Measurements from ENCODE around the gene CX3CL1. TPM values are rescaled to one million over a fixed set of nuclear protein-coding genes. Genes with fewer than 3 reads are reported as not detected.

Gene CX3CL1
- polyA plus RNA-seq, 1 donor (not counting 4 experiments of a cell fraction or from before 2014, with no cell fraction given) = 0.47 TPM

DNA sequence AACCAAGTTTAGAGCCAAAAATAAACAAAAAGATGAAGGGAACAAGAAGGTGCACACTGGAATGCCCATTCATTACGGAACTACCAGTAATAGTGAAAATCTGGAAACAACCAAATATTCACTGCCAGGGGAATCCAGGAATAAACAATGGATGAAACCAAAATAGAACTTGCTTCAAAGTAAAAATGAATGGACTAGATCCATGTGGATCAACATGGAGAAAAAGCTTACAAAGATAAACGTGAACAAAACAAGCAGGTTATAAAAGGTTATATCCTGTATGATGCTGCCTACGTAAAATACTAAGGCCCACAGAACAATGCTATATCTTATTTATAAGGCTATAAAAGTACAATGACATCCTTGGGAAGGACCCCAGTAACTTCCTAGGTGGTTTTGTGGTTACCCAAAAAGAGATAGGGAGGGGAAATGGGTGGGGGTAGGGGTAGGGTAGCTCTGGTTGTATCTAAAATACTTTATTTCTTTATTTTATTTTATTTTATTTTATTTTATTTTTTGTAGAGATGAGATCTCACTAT, 26.6 kb upstream of the CX3CL1 start:
- Histone ChIP-seq H3K4me3 (ENCODE audit: control insufficient read depth in 2 of 3, extremely low read depth in 1 of 3, insufficient read depth in 2 of 3, low read depth in 1 of 3, low read length in 3 of 3) (no peak overlapping the region), H4K20me1 (ENCODE audit: control insufficient read depth, extremely low read depth, insufficient read depth, low read length) (no peaks in the 10 kb centered on the region), H3K79me2 (ENCODE audit: control insufficient read depth, insufficient read depth, low read length) (no peaks in the 10 kb centered on the region), H3K4me1 (ENCODE audit: control insufficient read depth, extremely low read depth, insufficient read depth, low read length) (peaks cover 19% of the 10 kb centered on the region), H3K9me3 (ENCODE audit: control insufficient read depth, low read depth, low read length) (no peaks in the 10 kb centered on the region), H3K27ac (ENCODE audit: control insufficient read depth, insufficient read depth, low read length) (no peak overlapping the region), H3K4me2 (ENCODE audit: control insufficient read depth, extremely low read depth, insufficient read depth, low read depth, low read length) (no peak overlapping the region), H2AFZ (ENCODE audit: control insufficient read depth, low read length) (no peak overlapping the region), H3K36me3 (ENCODE audit: control insufficient read depth in 2 of 2, extremely low read depth in 1 of 2, insufficient read depth in 2 of 2, low read length in 2 of 2) (no peaks in the 10 kb centered on the region), H3K9me1 (ENCODE audit: control insufficient read depth, extremely low read depth, insufficient read depth, low read length) (no peaks in the 10 kb centered on the region), H3K27me3 (ENCODE audit: control insufficient read depth, extremely low read depth, insufficient read depth, low read length) (peaks cover 5% of the 10 kb centered on the region), H3K9ac (ENCODE audit: control insufficient read depth, extremely low read depth, insufficient read depth, low read length) (no peak overlapping the region)
- dilution Hi-C loops (cut with MboI; ENCODE audit: extremely low pct_ligation_motif_present, low sequenced_read_pairs) = loop anchor here (10.0 kb wide), 1 partner anchor 69 kb away; no protein-coding TSS in a partner anchor
- DNase-seq (ENCODE audit: low read depth, low spot score) (no peak), FAIRE-seq (no peak)
- TF ChIP-seq EZH2 (IDR thresholded peaks at IDR 0.05; ENCODE audit: low read length) = no peak
- TF ChIP-seq, protein P1, sequence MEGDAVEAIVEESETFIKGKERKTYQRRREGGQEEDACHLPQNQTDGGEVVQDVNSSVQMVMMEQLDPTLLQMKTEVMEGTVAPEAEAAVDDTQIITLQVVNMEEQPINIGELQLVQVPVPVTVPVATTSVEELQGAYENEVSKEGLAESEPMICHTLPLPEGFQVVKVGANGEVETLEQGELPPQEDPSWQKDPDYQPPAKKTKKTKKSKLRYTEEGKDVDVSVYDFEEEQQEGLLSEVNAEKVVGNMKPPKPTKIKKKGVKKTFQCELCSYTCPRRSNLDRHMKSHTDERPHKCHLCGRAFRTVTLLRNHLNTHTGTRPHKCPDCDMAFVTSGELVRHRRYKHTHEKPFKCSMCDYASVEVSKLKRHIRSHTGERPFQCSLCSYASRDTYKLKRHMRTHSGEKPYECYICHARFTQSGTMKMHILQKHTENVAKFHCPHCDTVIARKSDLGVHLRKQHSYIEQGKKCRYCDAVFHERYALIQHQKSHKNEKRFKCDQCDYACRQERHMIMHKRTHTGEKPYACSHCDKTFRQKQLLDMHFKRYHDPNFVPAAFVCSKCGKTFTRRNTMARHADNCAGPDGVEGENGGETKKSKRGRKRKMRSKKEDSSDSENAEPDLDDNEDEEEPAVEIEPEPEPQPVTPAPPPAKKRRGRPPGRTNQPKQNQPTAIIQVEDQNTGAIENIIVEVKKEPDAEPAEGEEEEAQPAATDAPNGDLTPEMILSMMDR (optimal IDR thresholded peaks at IDR 0.05 in 1 of 3, IDR thresholded peaks at IDR 0.05 in 1 of 3, conservative IDR thresholded peaks at IDR 0.05 in 1 of 3; ENCODE audit: extremely low read depth in 1 of 3, insufficient read depth in 2 of 3, low read length in 3 of 3) = no peak

DNA sequence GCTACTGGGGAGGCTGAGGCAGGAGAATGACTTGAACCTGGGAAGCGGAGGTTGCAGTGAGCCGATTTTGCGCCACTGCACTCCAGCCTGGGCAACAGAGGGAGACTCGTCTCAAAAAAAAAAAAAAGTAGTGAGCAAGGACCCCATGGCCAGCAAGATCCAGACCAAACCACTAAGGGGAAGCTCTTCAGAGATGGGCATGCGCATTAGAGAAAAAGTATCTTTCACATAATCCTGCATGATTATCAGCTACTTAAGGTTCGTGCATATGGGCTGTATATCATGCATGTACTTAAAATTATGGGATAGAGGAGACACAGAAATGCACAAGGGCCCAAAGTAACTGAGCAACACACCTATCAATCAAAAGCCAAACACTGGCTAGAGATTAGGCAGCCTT, 24.4 kb upstream of the CX3CL1 start:
- H3K4me1 ChIP-seq (ENCODE audit: control insufficient read depth, extremely low read depth, insufficient read depth, low read length) = no peaks in the 10 kb centered on the region
- TF ChIP-seq, protein P1 (optimal IDR thresholded peaks at IDR 0.05 in 1 of 3, IDR thresholded peaks at IDR 0.05 in 1 of 3, conservative IDR thresholded peaks at IDR 0.05 in 1 of 3; ENCODE audit: extremely low read depth in 1 of 3, insufficient read depth in 2 of 3, low read length in 3 of 3) = no peak
- no peak for TF ChIP-seq EZH2 (IDR thresholded peaks at IDR 0.05; ENCODE audit: low read length)
- dilution Hi-C loops (cut with MboI; ENCODE audit: extremely low pct_ligation_motif_present, low sequenced_read_pairs) = loop anchor here (10.0 kb wide), 1 partner anchor 67 kb away; no protein-coding TSS in a partner anchor
- peaks cover 5% of the 10 kb centered on the region for H3K27me3 ChIP-seq (ENCODE audit: control insufficient read depth, extremely low read depth, insufficient read depth, low read length)
- H3K27ac ChIP-seq (ENCODE audit: control insufficient read depth, insufficient read depth, low read length) = no peak overlapping the region
- no peak overlapping the region for H3K4me3 ChIP-seq (ENCODE audit: control insufficient read depth in 2 of 3, extremely low read depth in 1 of 3, insufficient read depth in 2 of 3, low read depth in 1 of 3, low read length in 3 of 3)
- no peaks in the 10 kb centered on the region for H4K20me1 ChIP-seq (ENCODE audit: control insufficient read depth, extremely low read depth, insufficient read depth, low read length)
- H3K36me3 ChIP-seq (ENCODE audit: control insufficient read depth in 2 of 2, extremely low read depth in 1 of 2, insufficient read depth in 2 of 2, low read length in 2 of 2) = no peaks in the 10 kb centered on the region
- H2AFZ ChIP-seq (ENCODE audit: control insufficient read depth, low read length) = no peak overlapping the region
- no peaks in the 10 kb centered on the region for H3K9me1 ChIP-seq (ENCODE audit: control insufficient read depth, extremely low read depth, insufficient read depth, low read length)
- no peak for DNase-seq (ENCODE audit: low read depth, low spot score)
- H3K4me2 ChIP-seq (ENCODE audit: control insufficient read depth, extremely low read depth, insufficient read depth, low read depth, low read length) = no peak overlapping the region
- H3K9me3 ChIP-seq (ENCODE audit: control insufficient read depth, low read depth, low read length) = no peaks in the 10 kb centered on the region
- H3K9ac ChIP-seq (ENCODE audit: control insufficient read depth, extremely low read depth, insufficient read depth, low read length) = no peak overlapping the region
- no peaks in the 10 kb centered on the region for H3K79me2 ChIP-seq (ENCODE audit: control insufficient read depth, insufficient read depth, low read length)
- FAIRE-seq = no peak

Data from keratinocyte (primary cell).